ENCODE results near the gene DGKB.

The DGKB gene

GRCh38 chr7:14821757-14822480, 80.6 kb downstream of the DGKB start:
- Histone ChIP-seq H4K91ac (ENCODE audit: low read length) (no peak overlapping the region), H3K18ac (ENCODE audit: low read depth in 1 of 2, low read length in 2 of 2) (no peak overlapping the region), H3K79me1 (replicated peaks; ENCODE audit: low read length, poor library complexity, severe bottlenecking) (no peaks in the 10 kb centered on the region), H2AFZ (ENCODE audit: low read depth, low read length) (no peak overlapping the region), H3K36me3 (ENCODE audit: control insufficient read depth in 1 of 2, insufficient read depth in 2 of 2, low read depth in 1 of 2, low read length in 2 of 2) (no peaks in the 10 kb centered on the region), H4K8ac (ENCODE audit: low read length) (no peak overlapping the region), H3K27me3 (ENCODE audit: control insufficient read depth in 1 of 2, insufficient read depth in 1 of 2, low read length in 2 of 2) (no peaks in the 10 kb centered on the region), H3K4me2 (ENCODE audit: low read length, poor library complexity, severe bottlenecking) (no peak overlapping the region), H2BK15ac (ENCODE audit: low read depth, poor library complexity, severe bottlenecking) (no peak overlapping the region), H3K23ac (ENCODE audit: low read length in 2 of 2) (no peak overlapping the region), H2AK5ac (ENCODE audit: low read length, severe bottlenecking) (no peak overlapping the region), H3K27ac (ENCODE audit: low read length, poor library complexity, severe bottlenecking) (peak overlapping the region; percentile 23), H3K4ac (ENCODE audit: low read depth in 1 of 2, low read length in 2 of 2) (no peak overlapping the region), H3K9me3 (ENCODE audit: control insufficient read depth, low read length) (no peaks in the 10 kb centered on the region), H2BK5ac (ENCODE audit: low read depth, low read length, poor library complexity, severe bottlenecking) (no peak overlapping the region), H3K9ac (ENCODE audit: low read length) (no peak overlapping the region), H3K4me3 (ENCODE audit: insufficient read depth in 1 of 2, low read depth in 1 of 2, low read length in 2 of 2) (no peak overlapping the region), H3K4me1 (ENCODE audit: control insufficient read depth, insufficient read depth, low read depth, low read length) (no peaks in the 10 kb centered on the region), H3K14ac (ENCODE audit: low read length in 2 of 2) (no peak overlapping the region), H2BK12ac (ENCODE audit: low read length in 2 of 2) (no peak overlapping the region), H2BK120ac (ENCODE audit: low read depth, low read length) (no peak overlapping the region)
- 93% methylated on average over 2 of the region's 2 CpGs for WGBS
- no peak for DNase-seq

- no peak overlapping the region for H3K4ac ChIP-seq (ENCODE audit: low read depth in 1 of 2, low read length in 2 of 2)
- H3K18ac ChIP-seq (ENCODE audit: low read depth in 1 of 2, low read length in 2 of 2) = no peak overlapping the region
- no peak overlapping the region for H3K23ac ChIP-seq (ENCODE audit: low read length in 2 of 2)
- no peak overlapping the region for H2BK120ac ChIP-seq (ENCODE audit: low read depth, low read length)
- no peak overlapping the region for H2AFZ ChIP-seq (ENCODE audit: low read depth, low read length)
- H2AK5ac ChIP-seq (ENCODE audit: low read length, severe bottlenecking) = no peak overlapping the region
- H2BK15ac ChIP-seq (ENCODE audit: low read depth, poor library complexity, severe bottlenecking) = no peak overlapping the region
- H3K36me3 ChIP-seq (ENCODE audit: control insufficient read depth in 1 of 2, insufficient read depth in 2 of 2, low read depth in 1 of 2, low read length in 2 of 2) = no peaks in the 10 kb centered on the region
- no peak overlapping the region for H3K14ac ChIP-seq (ENCODE audit: low read length in 2 of 2)
- no peak overlapping the region for H3K4me3 ChIP-seq (ENCODE audit: insufficient read depth in 1 of 2, low read depth in 1 of 2, low read length in 2 of 2)
- no peaks in the 10 kb centered on the region for H3K9me3 ChIP-seq (ENCODE audit: control insufficient read depth, low read length)
- no peak overlapping the region for H3K4me2 ChIP-seq (ENCODE audit: low read length, poor library complexity, severe bottlenecking)
- H3K79me1 ChIP-seq (replicated peaks; ENCODE audit: low read length, poor library complexity, severe bottlenecking) = no peaks in the 10 kb centered on the region
- no peak for DNase-seq
- H4K91ac ChIP-seq (ENCODE audit: low read length) = no peak overlapping the region
- H3K27me3 ChIP-seq (ENCODE audit: control insufficient read depth in 1 of 2, insufficient read depth in 1 of 2, low read length in 2 of 2) = no peaks in the 10 kb centered on the region
- H3K9ac ChIP-seq (ENCODE audit: low read length) = no peak overlapping the region
- H3K27ac ChIP-seq (ENCODE audit: low read length, poor library complexity, severe bottlenecking) = no peak overlapping the region
- no peaks in the 10 kb centered on the region for H3K4me1 ChIP-seq (ENCODE audit: control insufficient read depth, insufficient read depth, low read depth, low read length)
- H2BK12ac ChIP-seq (ENCODE audit: low read length in 2 of 2) = no peak overlapping the region
- no peak overlapping the region for H4K8ac ChIP-seq (ENCODE audit: low read length)
- WGBS = 86% methylated on average over 2 of the region's 3 CpGs
- no peak overlapping the region for H2BK5ac ChIP-seq (ENCODE audit: low read depth, low read length, poor library complexity, severe bottlenecking)
Measured at GRCh38 chr7:14818871-14819270, 83.7 kb downstream of the DGKB start.

- no peak for DNase-seq
Measured at GRCh38 chr7:14817829-14818614, 84.5 kb downstream of the DGKB start.

GRCh38 chr7:14807507-14807906, 95.0 kb downstream of the DGKB start:
- Histone ChIP-seq H2BK5ac (ENCODE audit: low read depth, low read length, poor library complexity, severe bottlenecking) (no peak overlapping the region), H3K79me1 (replicated peaks; ENCODE audit: low read length, poor library complexity, severe bottlenecking) (no peaks in the 10 kb centered on the region), H4K8ac (ENCODE audit: low read length) (no peak overlapping the region), H2AFZ (ENCODE audit: low read depth, low read length) (no peak overlapping the region), H3K4me1 (ENCODE audit: control insufficient read depth, insufficient read depth, low read depth, low read length) (no peaks in the 10 kb centered on the region), H3K36me3 (ENCODE audit: control insufficient read depth in 1 of 2, insufficient read depth in 2 of 2, low read depth in 1 of 2, low read length in 2 of 2) (no peaks in the 10 kb centered on the region), H3K27ac (ENCODE audit: low read length, poor library complexity, severe bottlenecking) (no peak overlapping the region), H2BK15ac (ENCODE audit: low read depth, poor library complexity, severe bottlenecking) (no peak overlapping the region), H2BK12ac (ENCODE audit: low read length in 2 of 2) (no peak overlapping the region), H3K9me3 (ENCODE audit: control insufficient read depth, low read length) (no peaks in the 10 kb centered on the region), H2AK5ac (ENCODE audit: low read length, severe bottlenecking) (no peak overlapping the region), H3K23ac (ENCODE audit: low read length in 2 of 2) (no peak overlapping the region), H3K4me3 (ENCODE audit: insufficient read depth in 1 of 2, low read depth in 1 of 2, low read length in 2 of 2) (no peak overlapping the region), H2BK120ac (ENCODE audit: low read depth, low read length) (no peak overlapping the region), H4K91ac (ENCODE audit: low read length) (no peak overlapping the region), H3K9ac (ENCODE audit: low read length) (no peak overlapping the region), H3K14ac (ENCODE audit: low read length in 2 of 2) (no peak overlapping the region), H3K4ac (ENCODE audit: low read depth in 1 of 2, low read length in 2 of 2) (no peak overlapping the region), H3K18ac (ENCODE audit: low read depth in 1 of 2, low read length in 2 of 2) (no peak overlapping the region), H3K4me2 (ENCODE audit: low read length, poor library complexity, severe bottlenecking) (no peak overlapping the region), H3K27me3 (ENCODE audit: control insufficient read depth in 1 of 2, insufficient read depth in 1 of 2, low read length in 2 of 2) (no peaks in the 10 kb centered on the region)
- 55% methylated on average over 2 of the region's 3 CpGs for WGBS
- DNase-seq = no peak

More at GRCh38 chr7:14817829-14818614, 84.5 kb downstream of the DGKB start:
- WGBS = 92% methylated on average over 1 of the region's 4 CpGs
- Histone ChIP-seq H3K4me3 (ENCODE audit: insufficient read depth in 1 of 2, low read depth in 1 of 2, low read length in 2 of 2) (no peak overlapping the region), H4K8ac (ENCODE audit: low read length) (no peak overlapping the region), H2BK120ac (ENCODE audit: low read depth, low read length) (no peak overlapping the region), H2AK5ac (ENCODE audit: low read length, severe bottlenecking) (no peak overlapping the region), H3K27me3 (ENCODE audit: control insufficient read depth in 1 of 2, insufficient read depth in 1 of 2, low read length in 2 of 2) (no peaks in the 10 kb centered on the region), H3K4me1 (ENCODE audit: control insufficient read depth, insufficient read depth, low read depth, low read length) (no peaks in the 10 kb centered on the region), H3K9ac (ENCODE audit: low read length) (no peak overlapping the region), H3K9me3 (ENCODE audit: control insufficient read depth, low read length) (no peaks in the 10 kb centered on the region), H2BK15ac (ENCODE audit: low read depth, poor library complexity, severe bottlenecking) (no peak overlapping the region), H4K91ac (ENCODE audit: low read length) (no peak overlapping the region), H2AFZ (ENCODE audit: low read depth, low read length) (no peak overlapping the region), H3K14ac (ENCODE audit: low read length in 2 of 2) (no peak overlapping the region), H3K27ac (ENCODE audit: low read length, poor library complexity, severe bottlenecking) (no peak overlapping the region), H3K23ac (ENCODE audit: low read length in 2 of 2) (no peak overlapping the region), H2BK5ac (ENCODE audit: low read depth, low read length, poor library complexity, severe bottlenecking) (no peak overlapping the region), H3K79me1 (replicated peaks; ENCODE audit: low read length, poor library complexity, severe bottlenecking) (no peaks in the 10 kb centered on the region), H2BK12ac (ENCODE audit: low read length in 2 of 2) (no peak overlapping the region), H3K36me3 (ENCODE audit: control insufficient read depth in 1 of 2, insufficient read depth in 2 of 2, low read depth in 1 of 2, low read length in 2 of 2) (no peaks in the 10 kb centered on the region), H3K4me2 (ENCODE audit: low read length, poor library complexity, severe bottlenecking) (no peak overlapping the region), H3K4ac (ENCODE audit: low read depth in 1 of 2, low read length in 2 of 2) (no peak overlapping the region), H3K18ac (ENCODE audit: low read depth in 1 of 2, low read length in 2 of 2) (no peak overlapping the region)
